ENCODE data around the gene PLB1. TPM values are rescaled to one million over a fixed set of nuclear protein-coding genes. Genes with fewer than 3 reads are reported as not detected.
"Not testable (repeated sequence)": the region's sequence is repeated elsewhere in the genome, so short reads cannot be mapped to it uniquely, and the experiment has no call there.

The PLB1 gene
- total RNA-seq, 1 donor = 7.8 TPM

DNA sequence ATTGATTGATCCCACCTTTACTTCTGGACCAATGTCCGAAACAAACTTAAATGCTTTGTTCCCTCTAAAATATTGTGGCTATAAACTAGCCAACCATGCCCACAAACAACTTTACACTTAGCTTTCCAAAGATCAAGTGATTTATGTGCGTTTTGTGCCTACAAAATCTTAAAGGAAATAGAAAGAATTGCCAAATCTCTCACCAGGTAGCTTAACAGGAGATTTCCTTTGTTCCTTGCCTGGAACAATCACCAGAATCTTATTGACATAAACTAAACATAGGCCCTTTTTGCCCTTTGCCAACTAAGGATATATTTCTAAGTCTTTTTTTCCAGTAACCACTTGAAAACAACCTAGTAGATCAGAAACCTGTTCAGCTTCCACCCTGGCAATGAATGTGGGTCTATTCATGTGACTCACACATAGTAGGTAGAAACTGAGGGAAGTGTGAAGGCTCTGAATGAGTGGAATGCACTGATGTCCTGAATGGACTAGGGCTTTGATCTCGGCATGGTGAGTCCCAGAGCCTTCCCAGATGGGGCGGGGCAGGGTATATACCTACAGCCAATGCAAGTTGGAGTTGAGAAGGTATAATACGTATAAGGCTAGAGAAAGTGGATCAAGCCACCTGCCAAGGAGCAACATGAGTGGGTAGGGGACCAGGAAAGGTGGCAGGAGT, 161.2 kb downstream of the PLB1 start:
- DNase-seq (ENCODE audit: low read depth in 2 of 3, low spot score in 2 of 3) = no peak

DNA sequence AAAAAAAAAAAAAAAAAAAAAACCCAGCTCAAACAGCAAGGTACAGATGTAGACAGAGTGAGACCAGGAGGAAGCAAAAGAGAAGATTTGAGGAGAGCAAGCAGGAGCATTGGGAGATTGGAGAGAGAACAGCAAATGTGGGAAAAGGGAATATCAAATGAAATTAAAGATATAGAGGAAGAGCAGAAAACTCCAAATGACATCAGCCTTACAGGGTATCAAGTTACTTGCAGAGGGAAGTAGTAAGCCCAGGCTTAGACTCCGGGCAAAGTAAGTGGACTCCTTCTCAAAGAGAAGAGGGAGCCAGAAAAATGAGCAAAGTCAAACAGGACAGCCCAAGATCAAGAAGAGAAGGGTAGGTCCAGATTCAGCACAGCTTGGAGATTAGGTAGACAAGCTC, 162.5 kb downstream of the PLB1 start:
- no peak for DNase-seq (ENCODE audit: low read depth in 2 of 3, low spot score in 2 of 3)

DNA sequence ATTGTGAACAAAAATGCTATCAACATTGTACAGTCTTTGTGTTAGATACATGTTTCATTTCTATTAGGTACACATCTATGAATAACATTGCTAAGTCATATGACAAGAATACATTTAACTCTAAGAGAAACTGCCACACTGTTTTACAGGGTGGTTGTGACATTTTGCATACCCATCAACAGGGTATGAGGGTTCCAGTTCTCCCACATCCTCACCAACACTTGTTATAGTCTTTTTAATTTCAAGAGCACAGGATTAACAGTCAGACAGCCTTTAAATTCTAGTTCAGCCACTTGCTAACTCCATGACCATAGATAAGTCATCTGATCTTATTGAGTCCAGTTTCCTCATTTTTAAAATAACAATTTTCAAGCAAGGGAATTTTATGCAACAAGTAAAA, 163.3 kb downstream of the PLB1 start:
- DNase-seq (ENCODE audit: low read depth in 2 of 3, low spot score in 2 of 3) = no peak

DNA sequence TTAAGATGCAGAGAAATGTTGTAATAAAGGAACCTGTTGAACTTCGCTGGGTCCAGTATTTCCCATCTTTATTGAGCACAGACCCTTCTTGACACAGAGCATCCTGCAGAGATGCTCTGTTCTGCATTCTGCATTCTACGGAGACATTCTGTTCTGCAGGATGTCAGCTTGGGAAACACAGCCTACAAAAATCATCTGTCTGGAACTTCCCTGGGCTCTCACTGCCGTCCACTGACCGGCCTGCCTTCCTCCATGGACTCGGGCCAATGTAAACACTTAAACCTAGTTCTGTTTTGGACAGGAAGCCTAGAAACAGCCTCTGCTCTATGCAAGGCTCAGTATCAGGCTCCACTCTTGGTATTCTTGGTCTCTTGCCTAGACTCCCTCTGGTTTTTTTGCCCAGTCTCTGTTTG, 165.7 kb downstream of the PLB1 start:
- DNase-seq (ENCODE audit: low read depth in 2 of 3, low spot score in 2 of 3) = no peak

DNA sequence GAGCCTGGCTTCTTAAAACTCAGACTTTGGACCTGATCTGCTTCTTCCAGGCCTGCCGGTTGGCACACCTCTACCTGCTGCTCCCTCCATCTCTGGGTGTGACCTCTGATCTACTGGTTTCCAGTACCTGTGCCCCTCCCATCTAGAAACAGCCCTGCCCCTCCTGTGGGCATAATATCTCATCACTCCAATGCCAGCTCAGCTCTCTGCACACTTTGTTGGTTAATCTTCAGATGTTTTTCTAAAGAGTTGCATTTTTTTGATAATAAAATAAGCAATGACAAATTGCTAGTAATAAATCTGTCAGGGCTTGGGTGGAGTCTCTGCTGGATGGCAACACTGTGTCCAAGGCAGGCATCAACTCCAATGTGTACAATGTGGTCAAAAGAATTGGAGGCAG, 166.2 kb downstream of the PLB1 start:
- DNase-seq (ENCODE audit: low read depth in 2 of 3, low spot score in 2 of 3) = no peak

DNA sequence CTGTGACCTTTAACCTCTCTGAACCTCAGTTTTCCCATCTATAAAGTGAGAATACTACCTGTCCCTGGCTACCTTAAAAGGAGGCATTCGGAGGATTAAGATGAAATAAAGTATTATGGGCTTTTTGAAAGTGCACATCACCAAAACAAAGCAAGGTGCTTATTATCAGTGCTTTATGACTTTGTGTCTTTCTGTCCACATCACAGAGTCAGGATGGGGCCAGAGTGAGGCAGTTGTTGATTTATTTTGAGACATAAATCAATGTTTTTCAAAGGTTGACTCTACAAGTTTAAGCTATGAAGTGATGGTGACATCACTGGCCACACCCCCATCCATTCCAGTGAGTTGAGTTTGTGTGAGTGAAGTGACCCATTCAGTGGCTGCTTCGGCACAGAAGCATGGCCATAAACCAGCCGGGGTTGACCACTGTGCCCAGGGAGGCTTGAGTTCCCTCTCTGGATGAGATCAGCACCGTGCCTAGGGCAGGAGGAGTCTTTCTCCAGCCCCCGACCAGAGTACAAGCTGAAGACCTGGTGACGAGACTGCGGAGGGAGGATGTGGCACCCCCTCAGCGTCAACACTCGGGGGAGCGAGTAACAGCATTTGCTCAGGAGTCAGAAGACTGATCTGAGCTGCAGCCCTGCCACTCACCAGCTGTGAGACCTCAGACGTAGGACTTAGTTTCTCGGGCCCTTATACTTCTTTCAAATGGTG, 166.8 kb downstream of the PLB1 start:
- no peak for DNase-seq (ENCODE audit: low read depth in 2 of 3, low spot score in 2 of 3)

DNA sequence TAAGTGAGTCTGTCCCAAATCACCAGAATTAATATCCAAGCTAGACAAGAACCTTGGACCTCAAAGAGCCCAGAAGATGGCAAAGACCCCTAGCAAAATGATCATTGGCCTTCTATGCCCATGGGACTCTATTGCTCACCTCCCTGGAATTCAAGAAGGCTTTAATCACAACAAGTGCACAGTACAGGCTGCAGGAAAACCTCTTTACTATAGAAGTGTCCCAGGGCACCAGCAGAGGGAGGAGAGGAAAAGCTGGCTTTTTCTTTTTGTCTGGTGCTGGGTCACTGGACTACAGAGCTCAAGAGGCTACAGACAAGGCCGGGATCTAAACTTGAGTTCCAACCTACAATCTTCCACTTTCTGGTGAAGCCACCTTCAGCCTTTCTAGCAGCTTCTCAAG, 167.5 kb downstream of the PLB1 start:
- DNase-seq (ENCODE audit: low read depth in 2 of 3, low spot score in 2 of 3) = no peak

DNA sequence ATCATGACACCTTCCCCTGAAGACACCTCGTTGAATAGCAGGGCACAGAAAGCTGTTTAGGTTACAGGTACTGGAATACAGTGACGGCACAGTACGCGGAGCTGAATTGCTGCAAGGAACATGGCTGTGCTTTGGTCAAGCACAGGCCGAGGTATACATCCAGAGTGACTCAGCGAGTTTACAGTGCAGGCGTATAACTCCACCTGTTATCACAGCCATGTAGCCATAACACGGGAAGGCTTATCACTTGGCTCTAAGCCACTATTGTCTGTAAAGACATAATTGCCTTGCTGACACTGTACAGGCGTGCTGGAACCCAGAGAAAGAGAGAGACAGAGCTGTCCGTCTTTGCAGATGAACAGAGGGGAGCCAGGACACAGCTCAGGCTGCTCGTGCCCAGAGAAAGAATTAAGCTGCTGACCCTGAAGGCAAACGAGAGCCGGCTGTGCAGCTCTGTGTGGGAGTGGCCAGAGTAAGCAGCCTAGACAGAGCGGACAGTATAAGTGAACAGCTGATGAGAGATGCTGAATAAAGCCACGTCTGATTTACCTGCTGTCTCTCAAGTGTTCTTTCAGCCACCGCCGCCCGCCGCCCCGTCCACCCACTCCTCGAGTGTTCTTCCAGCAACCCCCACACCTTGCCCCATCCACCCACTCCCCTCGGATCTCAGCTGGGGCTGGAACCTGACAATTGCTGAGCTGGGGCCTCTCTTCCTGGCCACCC, 168.4 kb downstream of the PLB1 start:
- DNase-seq (ENCODE audit: low read depth in 2 of 3, low spot score in 2 of 3) = no peak

DNA sequence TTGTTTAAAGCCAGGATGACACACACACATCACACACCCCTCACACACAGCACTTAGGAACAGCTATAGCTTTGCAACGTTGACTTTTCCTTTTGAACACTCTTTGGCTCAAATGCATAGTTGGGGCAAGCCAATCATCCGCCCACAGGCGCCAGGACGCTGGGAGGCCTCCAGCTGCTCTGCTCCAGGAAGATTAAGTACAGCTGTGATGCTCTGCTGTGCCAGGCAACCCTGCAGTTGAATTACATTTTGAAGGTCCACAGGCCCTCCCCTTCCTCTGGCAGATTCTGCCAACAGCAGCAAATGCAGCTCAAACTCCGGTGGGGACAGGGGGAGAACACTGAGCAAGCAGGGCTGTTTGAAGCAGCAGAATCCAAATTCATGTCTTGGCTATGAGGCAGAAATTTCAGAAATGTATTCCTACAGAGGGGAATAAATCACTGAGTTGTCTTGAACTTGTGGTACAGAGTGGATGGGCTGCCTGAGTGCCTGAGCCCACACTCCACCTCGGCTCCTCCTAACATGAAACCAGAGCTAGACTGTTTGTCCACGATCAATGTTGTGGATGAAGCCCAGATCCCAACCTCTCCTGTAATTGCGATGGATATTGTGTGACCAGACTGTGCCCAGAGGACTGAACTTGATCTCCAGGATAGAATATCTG, 169.3 kb downstream of the PLB1 start:
- DNase-seq (ENCODE audit: low read depth in 2 of 3, low spot score in 2 of 3) = no peak

DNA sequence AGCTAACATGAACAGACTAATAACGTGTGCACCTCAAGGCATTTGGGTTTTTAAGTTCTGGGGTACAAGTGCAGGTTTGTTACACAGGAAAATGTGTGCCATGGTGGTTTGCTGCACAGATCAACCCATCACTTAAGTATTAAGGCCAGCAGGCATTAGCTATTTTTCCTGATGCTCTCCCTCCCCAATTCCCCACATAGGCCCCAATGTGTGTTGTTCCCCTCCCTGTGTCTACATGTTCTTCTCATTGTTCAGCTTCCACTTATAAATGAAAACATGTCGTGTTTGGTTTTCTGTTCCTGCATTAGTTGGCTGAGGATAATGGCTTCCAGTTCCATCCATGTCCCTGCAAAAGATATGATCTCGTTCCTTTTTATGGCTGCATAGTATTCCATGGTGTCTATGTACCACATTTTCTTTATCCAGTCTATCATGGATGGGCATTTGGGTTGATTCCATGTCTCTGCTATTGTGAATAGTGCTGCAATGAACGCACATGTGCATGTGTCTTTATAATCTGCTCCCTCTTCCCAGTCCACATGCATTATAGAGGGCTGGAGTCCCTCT, 170.0 kb downstream of the PLB1 start:
- DNase-seq (ENCODE audit: low read depth in 2 of 3, low spot score in 2 of 3) = not testable (repeated sequence)

DNA sequence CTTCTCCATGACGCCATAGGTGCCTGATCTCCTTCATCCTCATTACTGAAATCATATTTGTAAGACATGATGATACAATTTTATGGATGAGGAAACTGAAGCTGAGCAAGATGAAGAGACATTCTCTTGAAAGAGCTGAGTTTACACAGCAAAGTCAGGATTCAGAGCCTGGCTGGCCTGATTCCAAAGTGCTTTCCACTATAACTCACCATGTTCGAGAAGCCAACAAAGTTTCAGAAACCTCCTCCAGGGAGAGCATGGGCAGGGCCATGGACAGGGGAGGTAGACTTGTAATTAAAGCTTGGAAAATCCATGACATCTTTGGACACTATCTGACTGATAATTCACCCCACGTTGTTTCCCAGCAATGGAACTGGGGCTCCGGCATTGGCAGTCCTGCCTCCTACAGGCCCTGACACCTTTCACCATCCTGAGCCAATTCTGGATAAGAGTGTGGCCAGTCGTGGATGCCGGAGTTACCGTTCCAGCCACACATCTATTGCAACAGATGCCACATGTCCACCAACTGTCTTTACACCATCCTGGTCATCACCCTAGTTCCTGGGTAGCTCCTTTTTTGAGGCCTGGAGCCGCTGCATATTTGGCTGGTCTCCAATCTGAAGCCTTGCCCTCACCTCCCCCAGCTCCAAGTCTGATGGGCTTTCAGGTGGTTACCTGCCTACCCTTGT, 170.8 kb downstream of the PLB1 start:
- DNase-seq (ENCODE audit: low read depth in 2 of 3, low spot score in 2 of 3) = no peak

DNA sequence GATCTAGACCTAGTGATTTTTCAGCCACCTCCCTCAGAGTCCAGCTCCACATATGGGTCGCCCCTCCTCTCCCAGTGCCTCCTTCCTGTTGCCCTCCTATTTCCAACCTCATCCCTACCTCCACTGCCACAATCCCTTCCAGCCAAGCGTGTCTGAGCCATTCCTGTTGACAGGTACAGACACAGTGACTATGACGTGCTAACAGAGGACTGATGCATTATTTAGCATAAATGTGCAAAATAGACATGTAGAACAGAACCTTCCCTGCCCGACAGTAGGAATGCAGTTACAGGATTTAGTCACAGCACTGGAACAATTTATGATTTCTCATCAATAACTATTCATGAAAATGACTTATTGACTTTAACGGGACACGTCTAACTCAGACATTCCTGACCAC, 171.4 kb downstream of the PLB1 start:
- DNase-seq (ENCODE audit: low read depth in 2 of 3, low spot score in 2 of 3) = no peak

DNA sequence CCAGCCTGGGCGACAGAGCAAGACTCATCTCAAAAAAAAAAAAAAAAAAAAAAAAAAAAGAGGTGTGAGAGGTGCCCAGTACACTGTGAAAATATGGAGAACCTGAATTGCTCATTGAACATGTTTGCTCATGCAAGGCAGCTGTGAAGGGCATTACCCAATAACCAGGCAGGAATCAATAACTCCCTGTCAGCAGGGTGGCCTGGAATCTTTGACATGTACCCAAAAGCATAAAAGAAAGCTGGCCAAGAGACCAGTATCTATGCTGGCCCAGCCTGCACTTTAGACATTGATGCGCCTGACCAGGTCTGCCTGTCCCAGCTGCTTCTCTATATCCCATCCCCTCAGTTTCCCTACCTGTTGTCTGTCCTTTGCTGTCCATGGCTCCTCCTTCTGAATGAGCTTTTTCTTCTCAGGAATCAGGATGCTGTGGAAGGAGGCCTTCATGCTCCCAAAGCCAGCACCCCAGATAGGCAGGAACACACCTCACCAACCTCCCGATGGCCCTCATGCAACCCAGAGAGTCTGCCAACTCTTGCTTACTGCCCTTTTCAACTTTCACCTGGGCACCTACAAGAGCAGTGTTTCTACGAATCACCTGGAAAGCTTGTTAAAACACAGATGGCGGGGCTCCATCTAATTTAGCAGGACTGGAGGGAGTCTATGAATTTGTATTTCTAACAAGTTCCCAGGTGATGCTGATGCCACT, 172.4 kb downstream of the PLB1 start:
- no peak for DNase-seq (ENCODE audit: low read depth in 2 of 3, low spot score in 2 of 3)

DNA sequence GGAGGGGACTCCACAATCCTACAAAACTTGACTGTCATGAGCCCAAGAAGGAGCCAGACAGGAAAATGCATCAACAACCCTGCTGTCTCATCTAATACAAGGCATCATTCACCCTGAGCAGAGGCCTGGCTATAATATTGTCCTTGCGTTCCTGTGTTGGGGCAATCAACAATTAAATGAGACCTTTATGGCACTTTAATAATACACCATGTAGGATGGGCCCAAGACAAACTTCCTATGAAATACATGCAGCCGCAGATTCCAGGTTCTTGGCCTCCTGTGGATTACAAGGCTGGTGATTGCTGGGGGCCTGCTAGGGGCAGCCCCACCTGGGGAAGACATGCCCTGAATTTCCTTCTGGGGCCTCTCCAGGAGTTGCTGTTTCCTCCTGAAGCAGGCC, 173.0 kb downstream of the PLB1 start:
- DNase-seq (ENCODE audit: low read depth in 2 of 3, low spot score in 2 of 3) = no peak

DNA sequence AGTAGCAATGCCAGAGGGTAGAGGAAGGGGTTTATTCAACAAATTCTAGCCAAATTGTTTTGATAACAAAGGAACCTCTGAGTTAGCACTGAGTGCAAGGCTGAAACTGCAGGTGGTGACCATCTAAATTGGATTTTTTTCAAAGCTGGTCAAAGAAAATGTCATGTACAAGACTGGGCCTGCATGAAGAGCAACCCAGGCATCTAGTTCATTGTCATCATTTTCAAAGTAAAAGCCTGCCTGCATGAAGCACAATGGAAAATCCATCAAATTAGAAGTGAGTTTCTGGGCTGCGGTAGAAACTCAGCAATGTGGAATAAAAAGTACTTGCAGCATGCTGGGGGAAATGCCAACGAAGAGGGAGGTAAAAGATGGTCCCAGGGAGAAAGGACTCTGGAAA, 175.0 kb downstream of the PLB1 start:
- no peak for DNase-seq (ENCODE audit: low read depth in 2 of 3, low spot score in 2 of 3)

DNA sequence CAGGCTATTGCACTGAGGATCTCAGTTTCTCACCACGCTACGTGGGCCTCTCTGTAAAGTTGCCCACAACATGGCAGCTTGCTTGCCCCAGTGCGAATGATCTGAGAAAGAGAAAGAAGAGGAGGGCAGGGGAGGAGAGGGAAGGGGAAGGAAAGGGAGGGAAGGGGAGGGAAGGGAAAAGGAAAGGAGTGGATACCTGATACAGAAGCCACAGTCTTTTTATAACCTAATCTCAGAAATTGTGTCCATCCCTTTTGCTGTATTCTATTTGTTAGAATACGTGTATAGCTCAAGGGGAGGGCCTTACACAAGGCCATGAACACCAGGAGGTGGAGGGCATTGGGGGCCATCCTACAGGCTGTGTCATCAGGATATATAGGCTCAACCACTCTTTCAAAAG, 177.5 kb downstream of the PLB1 start:
- DNase-seq (ENCODE audit: low read depth in 2 of 3, low spot score in 2 of 3) = no peak

DNA sequence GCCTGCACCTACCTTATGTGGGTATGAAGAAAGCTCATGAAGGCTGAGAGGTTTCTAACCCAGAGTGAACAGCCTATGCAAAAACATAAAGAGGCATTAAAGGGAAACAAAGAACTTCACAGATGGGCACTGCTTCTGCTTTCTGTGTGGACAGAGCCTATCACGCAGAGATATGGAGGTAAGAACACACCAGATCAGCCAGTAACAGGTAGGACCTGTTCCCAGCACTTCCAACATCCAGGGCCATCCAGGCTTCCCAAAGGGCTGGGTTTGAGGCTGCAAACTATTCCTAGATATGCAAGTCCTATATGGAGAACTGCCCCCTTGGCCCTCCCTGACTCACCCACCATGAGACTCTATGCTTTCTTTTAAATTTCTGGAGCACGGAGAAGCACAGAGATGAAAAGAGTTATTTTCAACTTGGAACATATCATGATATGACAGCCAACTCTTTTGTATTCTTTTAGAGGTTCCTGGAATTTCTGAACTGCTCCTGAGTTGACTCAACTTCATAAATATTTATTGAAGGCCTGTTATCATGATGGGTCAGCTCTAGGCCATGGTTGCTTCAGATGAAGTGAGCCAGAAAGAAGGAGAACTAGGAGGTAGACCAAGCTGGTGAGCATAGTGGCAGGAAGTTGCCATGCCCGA, 178.3 kb downstream of the PLB1 start:
- DNase-seq (ENCODE audit: low read depth in 2 of 3, low spot score in 2 of 3) = no peak

DNA sequence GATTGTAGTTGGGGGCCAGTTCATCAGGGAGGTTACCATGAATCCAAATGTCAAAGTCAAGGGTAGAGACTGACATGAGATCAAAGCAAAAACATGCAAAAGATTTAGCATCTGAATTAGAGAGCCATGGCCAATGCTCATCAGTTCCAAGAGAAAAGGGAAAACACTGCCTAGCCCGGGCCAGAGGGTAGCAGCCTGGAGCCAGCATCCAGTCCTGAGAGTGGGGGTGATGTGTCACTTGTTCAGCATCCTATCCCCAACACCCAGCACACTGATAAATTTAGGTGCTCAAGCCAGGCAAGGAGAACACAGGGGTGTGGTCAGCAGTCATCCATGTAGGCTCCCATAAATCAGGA, 178.8 kb downstream of the PLB1 start:
- DNase-seq (ENCODE audit: low read depth in 2 of 3, low spot score in 2 of 3) = no peak

DNA sequence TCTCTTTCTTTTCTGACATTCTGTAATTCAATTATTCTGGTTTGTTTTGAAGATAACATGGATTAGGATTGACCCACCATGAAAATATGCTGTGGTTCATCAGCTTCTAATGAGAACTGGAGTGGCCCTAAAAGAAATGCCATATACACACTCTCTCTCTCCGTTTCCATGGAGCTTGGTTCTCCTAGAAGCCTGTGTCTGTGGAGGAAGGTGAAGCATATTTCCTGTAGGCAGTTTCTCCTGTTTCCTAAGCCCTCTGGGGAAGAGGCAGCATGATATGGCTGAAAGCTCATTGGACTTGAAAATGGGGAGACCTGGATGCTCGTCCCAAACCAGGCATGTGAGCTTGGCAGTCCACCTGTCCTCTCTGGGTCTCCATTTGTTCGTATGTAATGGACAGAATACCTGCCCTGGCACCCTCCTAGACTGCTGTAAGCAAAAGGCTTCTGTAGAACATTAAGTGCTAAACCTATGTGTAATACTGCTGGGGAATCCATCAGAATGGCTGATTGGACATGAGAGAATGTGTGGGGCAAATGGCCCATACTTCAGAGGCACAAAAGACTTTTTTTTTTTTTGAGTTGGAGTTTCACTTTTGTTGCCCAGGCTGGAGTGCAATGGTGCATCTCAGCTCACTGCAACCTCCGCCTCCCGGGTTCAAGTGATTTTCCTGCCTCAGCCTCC, 180.4 kb downstream of the PLB1 start:
- no peak for DNase-seq (ENCODE audit: low read depth in 2 of 3, low spot score in 2 of 3)

Measured in hematopoietic multipotent progenitor cell (in vitro differentiated cells).